Panc1 (cell line): ENCODE results near the gene GMDS.

Experiments
- POLR2AphosphoS5 ChIP-seq: IDR thresholded peaks from 2 replicates; pipeline ENCODE4 v1.6.1; 2012; ENCODE audit warnings: mild to moderate bottlenecking, low read depth, low read length, moderate library complexity
- TF ChIP-seq, protein P1 (sequence below), 2 experiments: IDR thresholded peaks; 2 replicates each; pipeline ENCODE4 v1.6.1; 2011 to 2012; ENCODE audit warnings: low read depth in 2 of 2, control low read depth in 1 of 2, low read length in 1 of 2, mild to moderate bottlenecking in 1 of 2, moderate library complexity in 1 of 2; ENCODE audit not compliant: insufficient read depth in 1 of 2
- TF ChIP-seq, protein P2 (sequence below): fragments of 450-650 bp; IDR thresholded peaks from 2 replicates; pipeline ENCODE4 v1.5.1; 2017; ENCODE audit warnings: mild to moderate bottlenecking

DNA sequence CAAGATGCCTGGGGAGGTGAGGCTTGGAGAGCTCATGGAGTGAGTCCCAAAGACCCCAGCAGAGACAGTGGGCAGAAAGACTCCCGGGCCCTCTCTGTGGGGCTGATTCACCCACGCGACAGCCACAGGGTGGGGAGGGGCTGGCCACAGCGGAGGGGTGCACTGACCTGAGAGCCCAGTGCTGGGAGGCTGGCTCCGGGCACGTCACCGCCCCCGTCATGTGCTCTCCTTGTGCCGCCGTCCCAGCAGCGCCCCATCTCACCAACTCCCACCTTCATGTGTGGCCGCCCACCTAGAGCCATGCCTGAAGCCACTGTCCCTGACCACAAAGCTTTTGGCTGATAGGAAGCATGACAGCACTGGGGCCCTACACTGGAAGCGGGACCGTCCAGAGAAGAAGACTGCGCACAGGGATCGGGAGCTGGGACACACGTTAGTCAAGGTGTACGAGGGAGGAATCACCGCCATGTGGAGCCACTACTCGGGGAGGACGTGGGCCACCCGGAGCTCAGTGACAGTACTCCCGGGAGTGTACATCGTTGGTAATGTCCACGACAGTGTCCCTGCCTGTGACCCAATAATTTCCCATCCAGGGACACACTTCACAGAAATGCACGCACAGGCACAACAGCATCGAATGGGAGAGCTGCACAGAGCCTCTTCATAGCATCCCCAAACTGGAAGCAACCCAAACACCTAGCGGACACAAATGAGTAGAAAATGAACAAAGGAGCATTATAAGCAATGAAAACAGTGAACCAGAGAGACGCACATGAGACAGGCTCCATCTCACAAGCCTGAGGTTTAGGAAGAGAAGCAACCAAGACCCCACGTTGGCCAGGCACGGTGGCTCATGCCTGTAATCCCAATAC is 664.0 kb downstream of the GMDS start:
- TF ChIP-seq, protein P1, sequence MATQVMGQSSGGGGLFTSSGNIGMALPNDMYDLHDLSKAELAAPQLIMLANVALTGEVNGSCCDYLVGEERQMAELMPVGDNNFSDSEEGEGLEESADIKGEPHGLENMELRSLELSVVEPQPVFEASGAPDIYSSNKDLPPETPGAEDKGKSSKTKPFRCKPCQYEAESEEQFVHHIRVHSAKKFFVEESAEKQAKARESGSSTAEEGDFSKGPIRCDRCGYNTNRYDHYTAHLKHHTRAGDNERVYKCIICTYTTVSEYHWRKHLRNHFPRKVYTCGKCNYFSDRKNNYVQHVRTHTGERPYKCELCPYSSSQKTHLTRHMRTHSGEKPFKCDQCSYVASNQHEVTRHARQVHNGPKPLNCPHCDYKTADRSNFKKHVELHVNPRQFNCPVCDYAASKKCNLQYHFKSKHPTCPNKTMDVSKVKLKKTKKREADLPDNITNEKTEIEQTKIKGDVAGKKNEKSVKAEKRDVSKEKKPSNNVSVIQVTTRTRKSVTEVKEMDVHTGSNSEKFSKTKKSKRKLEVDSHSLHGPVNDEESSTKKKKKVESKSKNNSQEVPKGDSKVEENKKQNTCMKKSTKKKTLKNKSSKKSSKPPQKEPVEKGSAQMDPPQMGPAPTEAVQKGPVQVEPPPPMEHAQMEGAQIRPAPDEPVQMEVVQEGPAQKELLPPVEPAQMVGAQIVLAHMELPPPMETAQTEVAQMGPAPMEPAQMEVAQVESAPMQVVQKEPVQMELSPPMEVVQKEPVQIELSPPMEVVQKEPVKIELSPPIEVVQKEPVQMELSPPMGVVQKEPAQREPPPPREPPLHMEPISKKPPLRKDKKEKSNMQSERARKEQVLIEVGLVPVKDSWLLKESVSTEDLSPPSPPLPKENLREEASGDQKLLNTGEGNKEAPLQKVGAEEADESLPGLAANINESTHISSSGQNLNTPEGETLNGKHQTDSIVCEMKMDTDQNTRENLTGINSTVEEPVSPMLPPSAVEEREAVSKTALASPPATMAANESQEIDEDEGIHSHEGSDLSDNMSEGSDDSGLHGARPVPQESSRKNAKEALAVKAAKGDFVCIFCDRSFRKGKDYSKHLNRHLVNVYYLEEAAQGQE (IDR thresholded peaks at IDR 0.05; ENCODE audit: insufficient read depth in 1 of 2, low read depth in 2 of 2, low read length in 1 of 2) = no peak
- TF ChIP-seq, protein P2, sequence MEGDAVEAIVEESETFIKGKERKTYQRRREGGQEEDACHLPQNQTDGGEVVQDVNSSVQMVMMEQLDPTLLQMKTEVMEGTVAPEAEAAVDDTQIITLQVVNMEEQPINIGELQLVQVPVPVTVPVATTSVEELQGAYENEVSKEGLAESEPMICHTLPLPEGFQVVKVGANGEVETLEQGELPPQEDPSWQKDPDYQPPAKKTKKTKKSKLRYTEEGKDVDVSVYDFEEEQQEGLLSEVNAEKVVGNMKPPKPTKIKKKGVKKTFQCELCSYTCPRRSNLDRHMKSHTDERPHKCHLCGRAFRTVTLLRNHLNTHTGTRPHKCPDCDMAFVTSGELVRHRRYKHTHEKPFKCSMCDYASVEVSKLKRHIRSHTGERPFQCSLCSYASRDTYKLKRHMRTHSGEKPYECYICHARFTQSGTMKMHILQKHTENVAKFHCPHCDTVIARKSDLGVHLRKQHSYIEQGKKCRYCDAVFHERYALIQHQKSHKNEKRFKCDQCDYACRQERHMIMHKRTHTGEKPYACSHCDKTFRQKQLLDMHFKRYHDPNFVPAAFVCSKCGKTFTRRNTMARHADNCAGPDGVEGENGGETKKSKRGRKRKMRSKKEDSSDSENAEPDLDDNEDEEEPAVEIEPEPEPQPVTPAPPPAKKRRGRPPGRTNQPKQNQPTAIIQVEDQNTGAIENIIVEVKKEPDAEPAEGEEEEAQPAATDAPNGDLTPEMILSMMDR = no peak
- no peak for TF ChIP-seq POLR2AphosphoS5
